Measurements from ENCODE around the gene XIRP1. TPM values are rescaled to one million over a fixed set of nuclear protein-coding genes. Genes with fewer than 3 reads are reported as not detected.

The XIRP1 gene
- total RNA-seq, 2 donors from 2014 or later = 2.0 TPM; not detected in 1

DNA sequence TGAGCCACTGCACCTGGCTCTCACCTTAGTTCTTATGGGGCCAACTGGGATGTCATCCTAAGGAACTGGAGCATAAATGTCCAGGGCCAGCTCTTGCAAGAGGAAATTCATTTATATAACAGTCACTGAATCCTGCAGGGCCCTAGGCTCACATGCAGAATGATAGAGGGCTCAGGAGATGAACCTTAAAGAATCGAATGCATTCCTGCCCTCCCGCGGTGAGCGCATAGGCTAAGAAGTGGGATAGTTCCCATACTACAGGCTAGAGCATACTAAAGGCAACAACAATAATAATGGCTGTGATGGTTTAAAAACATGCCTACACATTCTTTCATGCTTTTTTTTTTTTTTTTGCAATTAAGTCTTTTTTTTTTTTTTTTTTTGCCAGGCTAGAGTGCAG, 21.9 kb downstream of the XIRP1 start:
- ATAC-seq (ENCODE audit: insufficient number of reproducible peaks, low FRiP score, low read depth) = no peak
- no peak for DNase-seq (ENCODE audit: low spot score)
- Histone ChIP-seq H3K4me1 (ENCODE audit: control insufficient read depth in 1 of 2, low read depth in 2 of 2) (no peaks in the 10 kb centered on the region), H3K27ac (no peak overlapping the region), H3K36me3 (no peaks in the 10 kb centered on the region), H3K9me3 (no peaks in the 10 kb centered on the region), H3K4me3 (no peak overlapping the region), H3K27me3 (replicated peaks; ENCODE audit: insufficient read depth) (no peaks in the 10 kb centered on the region)
- TF ChIP-seq CTCF (IDR thresholded peaks at IDR 0.05) = no peak

DNA sequence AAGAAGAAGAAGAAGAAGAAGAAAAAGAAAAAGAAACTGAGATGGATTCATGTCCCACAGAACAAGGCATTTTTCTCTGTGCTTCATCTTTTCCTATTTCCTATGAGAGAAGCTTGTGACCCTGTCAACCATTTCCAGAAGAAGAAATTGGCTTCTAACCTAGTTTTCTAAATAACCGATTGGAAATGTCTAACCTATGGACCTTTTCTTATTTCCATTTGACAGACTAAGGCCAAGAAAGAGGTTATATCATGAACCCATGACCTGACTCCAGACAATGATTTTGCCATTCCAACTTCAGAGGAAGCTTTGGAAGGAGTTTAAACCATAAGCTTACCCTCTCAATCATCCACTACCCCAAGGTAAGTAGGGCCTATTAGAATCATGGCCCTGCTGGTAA, 22.7 kb downstream of the XIRP1 start:
- Histone ChIP-seq H3K4me3 (no peak overlapping the region), H3K27me3 (replicated peaks; ENCODE audit: insufficient read depth) (no peaks in the 10 kb centered on the region), H3K4me1 (ENCODE audit: control insufficient read depth in 1 of 2, low read depth in 2 of 2) (no peaks in the 10 kb centered on the region), H3K27ac (no peak overlapping the region), H3K9me3 (no peaks in the 10 kb centered on the region), H3K36me3 (no peaks in the 10 kb centered on the region)
- ATAC-seq (ENCODE audit: insufficient number of reproducible peaks, low FRiP score, low read depth) (no peak), DNase-seq (ENCODE audit: low spot score) (no peak)
- no peak for TF ChIP-seq CTCF (IDR thresholded peaks at IDR 0.05)

DNA sequence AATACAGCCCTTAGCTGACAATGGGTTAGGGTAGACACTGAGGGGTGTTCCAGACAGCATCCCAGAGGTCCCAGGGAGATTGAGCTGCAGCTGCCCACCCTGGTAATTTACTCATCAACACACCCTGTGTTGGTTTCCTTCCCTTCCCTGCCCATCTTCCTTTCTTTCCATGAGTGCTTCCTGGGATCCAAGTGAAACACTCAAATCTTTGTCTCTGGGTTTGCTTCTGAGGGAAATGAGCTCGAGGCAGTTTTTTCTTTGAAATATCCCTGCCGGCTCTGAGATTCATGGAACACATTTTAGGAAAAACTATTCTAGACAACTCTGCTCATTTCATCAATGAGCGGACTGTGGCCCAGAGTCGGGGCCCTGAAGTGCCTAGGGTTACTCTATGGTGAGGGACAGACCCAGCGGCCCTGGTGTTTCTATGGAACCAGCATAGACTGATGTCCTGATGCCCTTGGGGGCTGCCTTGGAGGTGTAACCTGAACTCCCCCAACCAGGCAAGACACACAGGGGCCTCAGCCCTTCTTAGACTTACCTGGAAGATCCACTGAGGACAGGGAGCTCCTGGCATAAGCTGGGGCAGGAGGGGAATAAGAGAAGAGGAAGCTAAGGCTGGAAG, 24.1 kb downstream of the XIRP1 start:
- ATAC-seq (ENCODE audit: insufficient number of reproducible peaks, low FRiP score, low read depth) = no peak
- TF ChIP-seq CTCF (IDR thresholded peaks at IDR 0.05) = no peak
- H3K9me3 ChIP-seq = no peaks in the 10 kb centered on the region
- no peak for DNase-seq (ENCODE audit: low spot score)
- no peaks in the 10 kb centered on the region for H3K4me1 ChIP-seq (ENCODE audit: control insufficient read depth in 1 of 2, low read depth in 2 of 2)
- H3K4me3 ChIP-seq = no peak overlapping the region
- H3K27ac ChIP-seq = no peak overlapping the region
- no peaks in the 10 kb centered on the region for H3K36me3 ChIP-seq
- H3K27me3 ChIP-seq (replicated peaks; ENCODE audit: insufficient read depth) = no peaks in the 10 kb centered on the region

DNA sequence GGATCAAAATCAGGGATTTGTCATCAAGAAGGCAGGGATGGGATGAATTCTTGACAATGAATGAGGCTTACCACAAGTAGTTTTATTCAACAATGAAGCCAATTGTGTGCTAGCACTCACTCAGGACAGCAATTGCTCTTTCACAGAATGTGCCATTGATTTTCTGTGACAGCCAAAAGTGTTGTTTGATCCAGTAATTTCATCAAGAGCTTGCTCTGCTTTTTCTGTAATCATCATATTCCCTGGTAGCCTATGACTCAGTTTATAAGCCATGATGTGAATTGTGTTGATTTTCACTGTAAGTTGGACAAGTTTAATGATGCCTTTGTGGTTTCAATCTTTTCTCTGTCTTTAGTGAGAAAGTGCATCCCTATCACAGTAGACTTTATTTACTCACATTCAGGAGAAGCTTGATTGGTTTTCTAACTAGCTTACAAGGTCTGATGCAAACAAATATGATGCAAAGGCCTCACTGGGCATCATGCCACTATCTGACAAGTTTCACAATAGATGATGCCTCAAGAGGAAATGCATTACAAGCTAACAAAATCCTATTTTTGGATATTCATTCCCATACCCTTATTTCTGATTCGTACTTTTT, 25.4 kb downstream of the XIRP1 start:
- no peak overlapping the region for H3K4me3 ChIP-seq
- TF ChIP-seq CTCF (IDR thresholded peaks at IDR 0.05) = no peak
- DNase-seq (ENCODE audit: low spot score) (no peak), ATAC-seq (ENCODE audit: insufficient number of reproducible peaks, low FRiP score, low read depth) (no peak)
- no peaks in the 10 kb centered on the region for H3K36me3 ChIP-seq
- H3K27me3 ChIP-seq (replicated peaks; ENCODE audit: insufficient read depth) = no peaks in the 10 kb centered on the region
- no peak overlapping the region for H3K27ac ChIP-seq
- no peaks in the 10 kb centered on the region for H3K9me3 ChIP-seq
- no peaks in the 10 kb centered on the region for H3K4me1 ChIP-seq (ENCODE audit: control insufficient read depth in 1 of 2, low read depth in 2 of 2)

DNA sequence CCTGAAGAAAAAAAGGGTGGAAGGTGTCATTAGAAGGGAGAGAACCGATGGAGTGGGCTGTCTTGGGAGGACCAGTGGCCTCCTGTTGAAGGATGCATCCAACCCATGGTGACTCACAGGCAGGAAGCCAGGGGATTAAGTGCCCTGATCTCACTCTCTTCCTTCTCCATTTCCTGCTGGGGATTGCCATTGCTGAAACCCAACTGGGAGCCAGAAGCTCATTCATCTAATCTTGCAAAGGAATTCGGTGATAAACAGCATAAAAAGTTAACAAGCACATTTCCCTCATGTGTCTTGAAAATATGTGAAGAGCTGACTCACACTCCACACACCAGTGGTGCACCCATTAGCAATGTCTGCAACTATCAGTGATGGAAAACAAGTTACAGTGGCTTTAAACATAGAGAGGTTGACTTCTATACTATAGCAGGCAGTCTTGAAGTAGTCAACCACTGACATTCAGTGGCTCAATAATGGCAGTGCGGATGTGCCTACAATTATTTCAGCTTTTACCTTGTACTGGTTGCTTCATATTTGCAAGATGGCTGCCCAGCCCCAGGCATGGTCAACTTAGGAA, 26.2 kb downstream of the XIRP1 start:
- no peaks in the 10 kb centered on the region for H3K36me3 ChIP-seq
- no peak overlapping the region for H3K4me3 ChIP-seq
- DNase-seq (ENCODE audit: low spot score) (no peak), ATAC-seq (ENCODE audit: insufficient number of reproducible peaks, low FRiP score, low read depth) (no peak)
- no peak for TF ChIP-seq CTCF (IDR thresholded peaks at IDR 0.05)
- no peaks in the 10 kb centered on the region for H3K4me1 ChIP-seq (ENCODE audit: control insufficient read depth in 1 of 2, low read depth in 2 of 2)
- H3K27ac ChIP-seq = no peak overlapping the region
- H3K9me3 ChIP-seq = no peaks in the 10 kb centered on the region
- H3K27me3 ChIP-seq (replicated peaks; ENCODE audit: insufficient read depth) = no peaks in the 10 kb centered on the region

All from thoracic aorta (tissue), 2 donors.